ENCODE measurements around the gene CEP70.
"Not testable (repeated sequence)": the region's sequence is repeated elsewhere in the genome, so short reads cannot be mapped to it uniquely, and the experiment has no call there.

Gene CEP70

DNA sequence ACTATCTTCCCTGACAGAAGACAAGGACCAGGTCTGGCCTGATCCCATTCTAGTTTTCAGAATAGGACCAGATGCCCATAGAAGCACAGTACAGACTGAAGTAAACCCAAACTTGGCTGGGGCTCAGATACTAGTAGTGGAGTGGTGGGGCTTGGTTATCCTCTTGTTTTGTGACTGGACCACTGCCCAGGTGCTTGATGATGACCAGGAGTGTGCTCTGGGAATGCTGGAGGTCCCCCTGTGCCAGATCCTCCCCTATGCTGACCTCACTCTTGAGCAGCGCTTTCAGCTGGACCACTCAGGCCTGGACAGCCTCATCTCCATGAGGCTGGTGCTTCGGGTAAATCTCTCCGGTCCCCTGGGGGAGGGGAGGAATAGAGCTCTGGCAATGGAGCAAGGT is 123.4 kb downstream of the CEP70 start:
- DNase-seq (ENCODE audit: low spot score) = no peak

DNA sequence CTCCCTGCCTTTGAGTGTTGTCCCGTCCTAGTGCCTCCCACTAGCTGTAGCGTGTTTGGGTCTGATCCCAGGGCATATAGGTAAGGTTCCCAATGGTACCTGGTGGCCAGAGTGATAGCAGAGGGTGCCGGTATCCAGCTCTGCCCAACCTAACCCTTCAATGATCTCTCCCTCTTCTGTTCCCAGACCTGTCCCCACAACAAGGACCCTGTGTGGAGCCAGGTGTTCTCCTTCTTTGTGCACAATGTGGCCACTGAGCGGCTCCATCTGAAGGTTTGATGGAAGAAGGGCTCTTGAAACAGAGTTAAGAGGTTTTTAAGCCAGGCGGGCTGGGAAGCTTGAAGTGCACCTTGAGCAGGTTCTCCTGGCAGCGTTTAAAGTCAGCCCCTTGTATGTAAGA is 124.2 kb downstream of the CEP70 start:
- no peak for DNase-seq (ENCODE audit: low spot score)

DNA sequence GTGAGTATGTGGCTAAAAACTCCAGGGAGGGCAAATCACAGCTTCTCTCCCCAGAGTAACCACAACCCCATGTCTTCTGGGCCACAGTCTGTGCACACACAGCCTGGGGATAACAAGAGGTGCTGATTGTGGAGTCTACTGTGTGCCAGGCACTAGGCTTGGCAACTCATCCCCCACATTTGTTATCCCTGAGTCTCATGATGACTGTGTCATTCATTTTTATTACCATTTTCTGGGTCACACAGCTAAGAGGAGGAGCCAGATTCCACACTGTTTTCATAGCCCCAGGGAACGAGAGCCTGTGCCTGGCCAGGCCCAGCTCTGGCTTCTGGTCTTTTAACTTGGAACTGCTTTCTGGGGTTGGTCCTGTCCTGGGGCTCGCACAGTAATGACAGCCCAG is 125.2 kb downstream of the CEP70 start:
- no peak for DNase-seq (ENCODE audit: low spot score)

- no peak for DNase-seq (ENCODE audit: low spot score)
Observed at GRCh38 chr3:138468451-138468850, 125.6 kb downstream of the CEP70 start.

DNA sequence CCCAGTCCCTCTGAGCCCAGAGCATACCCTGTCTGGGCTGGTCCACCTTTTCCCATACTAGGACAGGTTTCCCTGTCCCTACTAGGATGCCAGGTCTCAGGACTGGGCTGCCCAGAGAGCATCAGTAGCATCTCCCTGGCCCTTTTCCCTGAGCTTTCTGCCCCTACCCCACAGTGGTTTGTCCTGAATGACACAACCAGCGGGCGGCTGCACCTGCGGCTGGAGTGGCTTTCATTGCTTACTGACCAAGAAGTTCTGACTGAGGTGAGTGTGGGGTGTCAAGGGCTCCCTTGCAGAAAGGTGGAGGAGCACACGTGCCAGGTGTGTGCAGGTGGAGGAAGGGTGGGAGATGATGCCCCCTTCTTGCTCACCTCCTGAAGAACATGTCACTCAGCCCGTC is 126.1 kb downstream of the CEP70 start:
- DNase-seq (ENCODE audit: low spot score) = no peak

DNA sequence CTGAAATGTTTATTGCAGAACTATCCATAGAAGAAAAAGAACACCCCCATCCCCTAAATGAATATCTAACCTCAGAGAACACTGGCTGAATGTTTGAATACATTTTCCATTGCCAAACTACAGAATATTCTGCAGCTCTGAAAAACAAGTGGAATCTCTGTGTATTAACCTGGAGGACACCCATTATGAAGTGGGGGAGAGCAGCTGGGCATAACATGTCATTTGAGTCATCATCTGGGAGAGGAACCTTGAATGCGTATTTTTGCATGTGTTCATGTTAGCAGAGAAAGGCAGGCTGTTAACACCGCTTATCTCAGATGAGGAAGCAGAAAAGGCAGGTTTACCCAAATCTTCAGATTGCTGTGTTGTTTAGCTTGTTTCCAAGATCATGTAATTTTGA is 128.1 kb downstream of the CEP70 start:
- no peak for DNase-seq (ENCODE audit: low spot score)

GRCh38 chr3:138465451-138465850 is 128.6 kb downstream of the CEP70 start:
- no peak for DNase-seq (ENCODE audit: low spot score)

GRCh38 chr3:138464491-138464860 is 129.6 kb downstream of the CEP70 start:
- no peak for DNase-seq (ENCODE audit: low spot score)

- no peak for DNase-seq (ENCODE audit: low spot score)
Observed at GRCh38 chr3:138463724-138464490, 130.2 kb downstream of the CEP70 start.

DNA sequence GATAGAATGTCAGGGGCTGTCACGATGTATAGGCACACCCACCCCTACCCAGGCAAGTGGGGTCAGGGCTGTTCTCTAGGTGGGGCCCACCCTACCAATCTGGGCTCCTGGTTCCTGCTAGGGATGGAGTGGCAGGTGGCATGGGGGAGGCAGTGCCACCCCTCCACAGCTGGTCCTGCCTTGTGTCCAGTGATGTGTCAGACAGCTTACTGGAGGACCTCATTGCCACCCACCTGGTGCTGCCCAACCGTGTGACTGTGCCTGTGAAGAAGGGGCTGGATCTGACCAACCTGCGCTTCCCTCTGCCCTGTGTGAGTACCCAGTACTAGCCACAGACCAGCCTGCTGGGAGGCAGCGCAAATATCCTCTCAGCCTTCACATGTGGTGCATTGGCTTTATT is 132.2 kb downstream of the CEP70 start:
- no peak for DNase-seq (ENCODE audit: low spot score)

- DNase-seq (ENCODE audit: low spot score) = no peak
Observed at GRCh38 chr3:138461246-138461645, 132.8 kb downstream of the CEP70 start.

- no peak for DNase-seq (ENCODE audit: low spot score)
Observed at GRCh38 chr3:138460536-138461205, 133.4 kb downstream of the CEP70 start.

DNA sequence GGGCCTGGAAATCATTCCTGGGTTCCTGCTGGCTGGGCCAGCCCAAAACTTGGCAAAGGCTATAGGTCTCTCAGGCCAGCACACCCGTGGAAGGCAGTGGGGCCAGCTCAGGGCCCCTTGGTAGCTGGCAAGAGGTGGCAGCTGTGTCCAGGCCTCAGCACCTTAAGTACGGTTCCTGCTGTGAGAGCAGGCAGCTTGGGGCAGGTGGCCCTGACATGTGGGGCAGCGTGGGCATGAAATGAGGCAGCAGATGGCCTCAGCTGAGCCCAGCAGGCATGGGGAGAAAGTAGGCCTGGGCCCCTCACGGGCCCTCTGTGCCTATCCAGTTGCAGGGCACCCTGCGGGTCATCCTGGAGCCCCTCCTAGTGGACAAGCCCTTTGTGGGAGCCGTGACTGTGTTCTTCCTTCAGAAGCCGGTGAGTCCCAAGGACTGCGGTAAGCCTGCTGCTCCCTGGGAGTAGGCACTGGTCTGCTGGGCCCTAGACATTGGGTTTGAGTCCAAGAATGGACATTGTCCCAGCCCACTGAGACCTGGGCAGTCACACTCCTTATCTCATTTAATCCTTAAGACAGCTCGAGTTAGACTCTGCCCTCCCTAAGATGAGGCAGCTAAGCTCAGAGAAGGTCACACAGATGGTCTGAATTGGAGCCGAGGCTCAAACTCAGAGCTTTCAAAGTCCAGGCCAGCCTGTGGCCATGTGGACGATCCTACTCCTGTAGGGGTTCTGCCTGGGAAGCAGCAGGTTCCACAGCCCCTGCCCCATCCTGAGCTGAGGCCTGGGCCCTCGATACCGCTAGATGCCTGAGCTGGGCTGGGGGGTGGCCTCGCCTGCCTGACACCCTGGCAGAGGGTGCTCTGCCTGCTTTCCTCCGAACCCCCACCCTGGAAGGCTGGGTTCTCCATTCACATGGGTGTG is 134.2 kb downstream of the CEP70 start:
- no peak for DNase-seq (ENCODE audit: low spot score)

- no peak for DNase-seq (ENCODE audit: low spot score)
Observed at GRCh38 chr3:138458774-138459499, 135.1 kb downstream of the CEP70 start.

DNA sequence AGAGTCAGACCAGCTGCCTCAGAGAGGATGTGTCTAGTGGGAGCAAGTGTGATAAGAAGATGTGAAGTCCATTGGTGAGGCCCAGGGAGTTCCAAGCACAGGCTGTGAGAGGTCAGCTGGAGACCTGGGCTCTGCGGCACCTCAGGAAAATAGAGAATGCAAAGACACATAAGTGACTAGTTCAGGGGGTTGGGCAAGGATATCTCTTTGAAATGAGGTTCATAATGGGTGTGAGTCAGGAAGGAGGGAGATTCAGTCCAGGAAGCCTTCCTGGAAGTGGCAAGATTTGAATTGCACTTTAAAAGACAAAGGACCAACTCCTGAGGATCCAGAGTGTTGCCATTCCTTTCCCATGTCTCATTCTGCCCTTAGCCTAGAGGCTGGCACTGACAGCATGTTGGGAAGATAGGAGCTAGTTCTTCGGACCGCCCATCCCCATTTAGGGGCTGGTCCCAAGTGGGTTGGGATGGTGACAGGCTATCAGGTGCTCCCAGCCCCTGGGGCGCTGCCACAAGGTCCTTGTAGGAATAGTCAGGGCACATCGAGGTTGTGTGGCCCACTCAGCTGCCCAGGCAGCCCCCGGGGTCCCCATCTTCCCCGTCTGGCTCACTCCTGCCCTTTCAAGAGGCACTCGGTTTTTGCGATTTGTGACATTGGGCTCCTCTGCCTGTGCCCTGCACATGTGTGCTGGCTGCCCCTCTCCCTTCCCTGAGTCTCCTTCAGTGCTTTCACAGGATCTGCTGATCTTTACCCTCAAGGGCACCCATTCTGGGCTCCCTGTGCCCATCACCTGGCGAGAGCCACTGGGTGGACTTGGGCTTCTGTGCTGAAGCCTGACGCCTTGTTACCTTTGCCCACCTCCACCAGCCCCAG is 136.0 kb downstream of the CEP70 start:
- no peak for DNase-seq (ENCODE audit: low spot score)

DNA sequence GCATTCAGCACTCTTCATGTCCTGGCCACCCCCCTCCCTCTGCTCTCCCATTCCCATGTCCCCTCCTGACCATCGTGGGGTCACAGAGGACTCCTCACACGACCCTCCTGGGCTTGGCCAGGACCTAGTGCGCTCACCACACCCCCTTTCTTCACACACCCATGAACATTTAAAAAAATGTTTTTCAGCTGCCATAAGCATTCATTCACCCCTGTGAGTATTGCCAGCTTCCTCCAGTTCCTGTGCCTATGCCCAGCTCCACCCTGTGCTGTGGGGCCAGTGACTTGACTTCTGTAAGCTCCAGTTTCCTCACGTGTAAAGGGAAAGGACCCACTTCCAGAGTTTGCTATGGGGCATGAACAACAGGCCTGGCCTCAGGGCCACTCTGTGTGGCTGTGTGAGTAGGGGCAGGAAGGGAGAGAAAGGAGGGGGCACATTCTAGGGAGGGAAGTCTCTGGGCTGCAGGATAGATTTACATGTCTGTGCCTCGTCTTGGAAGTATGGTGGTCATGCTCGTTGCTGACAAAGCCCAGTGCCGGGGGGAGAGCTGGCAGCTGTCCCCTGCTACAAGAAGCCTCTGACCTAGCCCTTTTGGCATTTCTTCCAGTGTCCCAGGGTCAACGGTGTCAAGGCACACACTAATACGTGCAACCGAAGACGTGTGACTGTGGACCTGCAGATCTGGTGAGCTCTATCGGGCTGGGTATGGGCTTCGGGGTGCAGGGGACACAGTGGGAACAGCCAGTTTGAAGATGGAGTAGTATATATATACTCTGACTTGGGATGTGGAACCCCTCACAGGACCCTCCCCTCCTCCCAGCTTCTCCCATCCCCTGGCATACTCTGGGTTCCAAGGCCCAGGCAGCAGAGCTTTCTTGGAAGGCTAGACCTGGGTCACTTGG is 136.8 kb downstream of the CEP70 start:
- no peak for DNase-seq (ENCODE audit: low spot score)

DNA sequence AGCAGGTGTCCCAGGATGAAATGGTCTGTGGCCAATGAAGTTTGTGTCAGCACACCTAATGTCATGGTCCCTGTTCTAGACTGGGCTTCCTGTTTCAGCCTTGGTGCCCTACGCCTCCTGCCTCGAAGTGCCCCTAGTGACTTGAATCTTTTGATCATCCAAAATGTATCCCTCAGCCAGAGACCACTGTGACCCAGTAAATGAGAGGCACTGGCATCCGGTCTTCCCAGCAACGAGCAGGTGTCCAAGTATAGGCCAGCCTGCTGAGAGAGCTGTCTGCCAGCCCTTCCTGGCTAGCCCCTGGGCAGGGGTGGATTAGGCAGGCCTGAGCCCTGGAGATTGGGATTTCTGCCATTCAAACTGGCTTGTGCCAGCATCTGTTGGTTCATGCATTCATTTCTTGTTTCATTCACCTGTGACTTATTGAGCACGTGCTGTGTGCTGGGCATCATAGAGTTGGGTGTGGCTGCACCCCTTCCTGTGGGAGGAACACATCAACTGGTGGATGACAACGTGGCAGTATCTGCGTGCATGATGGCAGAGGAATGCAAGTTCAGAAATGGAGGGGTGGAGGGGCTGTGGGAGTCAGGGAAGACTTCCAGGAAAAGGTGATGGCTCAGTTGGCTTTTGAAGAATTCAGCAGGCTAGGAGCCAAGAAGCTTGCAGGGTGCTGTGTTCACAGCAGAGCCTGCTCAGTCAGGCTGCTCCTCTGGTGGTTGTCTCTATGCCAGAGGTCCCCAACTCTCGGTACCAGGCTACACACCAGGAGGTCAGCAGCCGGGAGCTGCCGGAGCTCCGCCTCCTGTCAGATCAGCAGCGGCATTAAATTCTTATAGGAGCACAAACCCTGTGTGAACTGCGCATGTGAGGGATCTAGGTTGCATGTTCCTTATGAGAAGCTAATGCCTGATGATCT is 138.0 kb downstream of the CEP70 start:
- no peak for DNase-seq (ENCODE audit: low spot score)

- not testable (repeated sequence) for DNase-seq (ENCODE audit: low spot score)
Observed at GRCh38 chr3:138453940-138454339, 140.1 kb downstream of the CEP70 start.

GRCh38 chr3:138452436-138452835 is 141.6 kb downstream of the CEP70 start:
- no peak for DNase-seq (ENCODE audit: low spot score)
